HAP-1 (cell line): ENCODE data around the gene SIGLEC11.
A peak's percentile ranks its signal among the peaks of the same experiment; 100 is the strongest.

Experiments used
- DNase-seq, 2 experiments: peaks; one replicate each; pipeline ENCODE4 v3.0.0-alpha.2; 2016 to 2020; ENCODE audit warnings: low spot score in 2 of 2
- H3K27me3 ChIP-seq: fragments of 250-450 bp; sonication (Bioruptor Pico); 2 replicates; pipeline ENCODE4 v1.5.1; 2020; ENCODE audit warnings: low read depth, mild to moderate bottlenecking, moderate library complexity
- H3K36me3 ChIP-seq: fragments of 250-450 bp; sonication (Bioruptor Pico); replicated peaks from 2 replicates; pipeline ENCODE4 v1.5.1; 2020; ENCODE audit warnings: mild to moderate bottlenecking
- H3K4me1 ChIP-seq: fragments of 250-450 bp; sonication (Bioruptor Pico); 2 replicates; pipeline ENCODE4 v1.5.1; 2020; ENCODE audit warnings: mild to moderate bottlenecking
- H3K4me3 ChIP-seq: fragments of 250-450 bp; sonication (Bioruptor Pico); 2 replicates; pipeline ENCODE4 v1.5.1; 2020; ENCODE audit warnings: mild to moderate bottlenecking, moderate library complexity
- H3K9me3 ChIP-seq: fragments of 250-450 bp; sonication (Bioruptor Pico); 2 replicates; pipeline ENCODE4 v1.5.1; 2020; ENCODE audit warnings: mild to moderate bottlenecking, moderate library complexity
- in situ Hi-C: fragments of 300-500 bp; cut with MboI; formaldehyde crosslinking; loops from 3 replicates; pipeline ENCODE4 v1.14.3; 2020; ENCODE audit warnings: low sequenced_read_pairs, inconsistent platforms, mixed read lengths

SIGLEC11 gene

GRCh38 chr19:49997709-49998108, 36.7 kb upstream of the SIGLEC11 start:
- H3K36me3 ChIP-seq: peaks cover 11% of the 10 kb centered on the region; the same call in 1 of the 2 replicates
- peak; percentile 14 to 46 for DNase-seq
- in situ Hi-C loops: no loop called here
- no peak overlapping the region for H3K4me3 ChIP-seq
- no peaks in the 10 kb centered on the region for H3K4me1 ChIP-seq
- no peaks in the 10 kb centered on the region for H3K27me3 ChIP-seq
- H3K9me3 ChIP-seq: no peaks in the 10 kb centered on the region

GRCh38 chr19:49988433-49988832, 27.5 kb upstream of the SIGLEC11 start:
- no peaks in the 10 kb centered on the region for H3K4me1 ChIP-seq
- H3K9me3 ChIP-seq: no peaks in the 10 kb centered on the region
- no peak for DNase-seq
- in situ Hi-C loops: no loop called here
- no peaks in the 10 kb centered on the region for H3K36me3 ChIP-seq
- H3K27me3 ChIP-seq: no peaks in the 10 kb centered on the region
- no peak overlapping the region for H3K4me3 ChIP-seq

- Histone ChIP-seq H3K27me3 (no peaks in the 10 kb centered on the region), H3K4me1 (no peaks in the 10 kb centered on the region), H3K9me3 (no peaks in the 10 kb centered on the region), H3K4me3 (no peak overlapping the region), H3K36me3 (no peaks in the 10 kb centered on the region)
- DNase-seq: no peak
- in situ Hi-C loops: no loop called here
Observed at GRCh38 chr19:49988007-49988406, 27.0 kb upstream of the SIGLEC11 start.

- Histone ChIP-seq H3K9me3 (no peaks in the 10 kb centered on the region), H3K4me3 (no peak overlapping the region), H3K27me3 (no peaks in the 10 kb centered on the region), H3K36me3 (no peaks in the 10 kb centered on the region), H3K4me1 (no peaks in the 10 kb centered on the region)
- peak; percentile 82 to 97 for DNase-seq
- in situ Hi-C loops: no loop called here
Observed at GRCh38 chr19:49987159-49987698, 26.3 kb upstream of the SIGLEC11 start.

- DNase-seq: no peak
- H3K27me3 ChIP-seq: no peaks in the 10 kb centered on the region
- no peak overlapping the region for H3K4me3 ChIP-seq
- no peaks in the 10 kb centered on the region for H3K9me3 ChIP-seq
- no peaks in the 10 kb centered on the region for H3K36me3 ChIP-seq
- in situ Hi-C loops: no loop called here
- no peaks in the 10 kb centered on the region for H3K4me1 ChIP-seq
Observed at GRCh38 chr19:49986354-49986753, 25.4 kb upstream of the SIGLEC11 start.

- Histone ChIP-seq H3K36me3 (no peaks in the 10 kb centered on the region), H3K27me3 (no peaks in the 10 kb centered on the region), H3K4me1 (no peaks in the 10 kb centered on the region), H3K4me3 (no peak overlapping the region), H3K9me3 (no peaks in the 10 kb centered on the region)
- in situ Hi-C loops: no loop called here
- DNase-seq: no peak
Observed at GRCh38 chr19:49985871-49986270, 24.9 kb upstream of the SIGLEC11 start.

- no peak overlapping the region for H3K4me3 ChIP-seq
- H3K36me3 ChIP-seq: no peaks in the 10 kb centered on the region
- H3K9me3 ChIP-seq: no peaks in the 10 kb centered on the region
- no peaks in the 10 kb centered on the region for H3K27me3 ChIP-seq
- in situ Hi-C loops: loop anchor here (5.0 kb wide), 1 partner anchor 47 kb away; no protein-coding TSS in a partner anchor
- no peak for DNase-seq
- H3K4me1 ChIP-seq: no peaks in the 10 kb centered on the region
Observed at GRCh38 chr19:49984491-49984890, 23.5 kb upstream of the SIGLEC11 start.

- Histone ChIP-seq H3K27me3 (no peaks in the 10 kb centered on the region), H3K9me3 (no peaks in the 10 kb centered on the region), H3K4me3 (no peak overlapping the region), H3K36me3 (no peaks in the 10 kb centered on the region), H3K4me1 (no peaks in the 10 kb centered on the region)
- DNase-seq: peak; percentile 26 to 85
- in situ Hi-C loops: loop anchor here (5.0 kb wide), 1 partner anchor 46 kb away; no protein-coding TSS in a partner anchor
Observed at GRCh38 chr19:49983645-49984229, 22.8 kb upstream of the SIGLEC11 start.

GRCh38 chr19:49981603-49982593, 20.9 kb upstream of the SIGLEC11 start:
- no peaks in the 10 kb centered on the region for H3K9me3 ChIP-seq
- in situ Hi-C loops: loop anchor here (5.0 kb wide), 1 partner anchor 45 kb away; no protein-coding TSS in a partner anchor
- no peak for DNase-seq

GRCh38 chr19:49978324-49978723, 17.4 kb upstream of the SIGLEC11 start:
- in situ Hi-C loops: no loop called here

More at GRCh38 chr19:49981603-49982593, 20.9 kb upstream of the SIGLEC11 start:
- Histone ChIP-seq H3K36me3 (no peaks in the 10 kb centered on the region), H3K4me3 (no peak overlapping the region), H3K27me3 (no peaks in the 10 kb centered on the region), H3K4me1 (no peaks in the 10 kb centered on the region)

GRCh38 chr19:49977881-49978280, 16.9 kb upstream of the SIGLEC11 start:
- in situ Hi-C loops: no loop called here
- H3K4me3 ChIP-seq: no peak overlapping the region
- no peaks in the 10 kb centered on the region for H3K36me3 ChIP-seq
- no peaks in the 10 kb centered on the region for H3K4me1 ChIP-seq
- DNase-seq: no peak
- H3K27me3 ChIP-seq: no peaks in the 10 kb centered on the region
- H3K9me3 ChIP-seq: no peaks in the 10 kb centered on the region

More at GRCh38 chr19:49978324-49978723, 17.4 kb upstream of the SIGLEC11 start:
- Histone ChIP-seq H3K4me3 (no peak overlapping the region), H3K27me3 (no peaks in the 10 kb centered on the region), H3K36me3 (no peaks in the 10 kb centered on the region), H3K4me1 (no peaks in the 10 kb centered on the region), H3K9me3 (no peaks in the 10 kb centered on the region)
- no peak for DNase-seq

GRCh38 chr19:49977076-49977475, 16.1 kb upstream of the SIGLEC11 start:
- in situ Hi-C loops: no loop called here

GRCh38 chr19:49976496-49976895, 15.5 kb upstream of the SIGLEC11 start:
- H3K36me3 ChIP-seq: no peaks in the 10 kb centered on the region
- in situ Hi-C loops: no loop called here

More at GRCh38 chr19:49977076-49977475, 16.1 kb upstream of the SIGLEC11 start:
- Histone ChIP-seq H3K4me1 (no peaks in the 10 kb centered on the region), H3K4me3 (no peak overlapping the region), H3K27me3 (no peaks in the 10 kb centered on the region), H3K36me3 (no peaks in the 10 kb centered on the region), H3K9me3 (no peaks in the 10 kb centered on the region)
- DNase-seq: no peak

GRCh38 chr19:49975051-49975450, 14.1 kb upstream of the SIGLEC11 start:
- in situ Hi-C loops: no loop called here
- DNase-seq: no peak
- Histone ChIP-seq H3K4me3 (no peak overlapping the region), H3K9me3 (no peaks in the 10 kb centered on the region), H3K36me3 (no peaks in the 10 kb centered on the region), H3K4me1 (no peaks in the 10 kb centered on the region), H3K27me3 (no peaks in the 10 kb centered on the region)

More at GRCh38 chr19:49976496-49976895, 15.5 kb upstream of the SIGLEC11 start:
- no peaks in the 10 kb centered on the region for H3K4me1 ChIP-seq
- no peak overlapping the region for H3K4me3 ChIP-seq
- no peaks in the 10 kb centered on the region for H3K9me3 ChIP-seq
- no peaks in the 10 kb centered on the region for H3K27me3 ChIP-seq
- DNase-seq: no peak
